ENCODE data around the gene MRPL16.

DNA sequence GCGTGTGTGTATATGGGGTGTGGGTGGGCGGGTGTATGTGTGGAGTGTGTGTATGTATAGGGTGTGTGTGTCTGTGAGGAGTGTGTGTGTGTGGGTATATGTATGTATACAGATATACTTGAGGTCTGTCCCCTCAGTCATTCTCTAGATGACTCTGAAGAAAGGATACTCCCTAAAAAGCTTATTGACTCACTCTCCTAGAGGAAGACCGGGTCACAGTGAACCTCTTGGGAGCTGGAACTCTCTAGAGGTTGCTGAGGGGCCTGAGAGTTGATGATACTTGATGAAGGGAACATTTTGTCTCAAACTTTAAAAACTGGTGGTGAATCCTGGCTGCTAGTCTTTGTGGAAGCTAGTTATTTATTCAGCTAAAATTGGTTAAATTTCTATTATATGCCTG lies 40.3 kb downstream of the MRPL16 start:
- TF ChIP-seq POLR2A (IDR thresholded peaks at IDR 0.05; ENCODE audit: low read length) = no peak
- TF ChIP-seq GATA1 (IDR thresholded peaks at IDR 0.05; ENCODE audit: low read depth, low read length) = no peak

All from erythroblast (primary cell).